HEK293 (cell line): ENCODE data around the gene GOPC.

Experiments
- AEBP2 ChIP-seq: fragments of 450-650 bp; formaldehyde crosslinking; IDR thresholded peaks from 2 replicates; pipeline ENCODE4 v1.5.1; 2016; ENCODE audit warnings: missing biosample characterization, missing genetic modification characterization, borderline replicate concordance
- CTCF ChIP-seq: fragments of 450-650 bp; formaldehyde crosslinking; IDR thresholded peaks from 2 replicates; pipeline ENCODE4 v1.5.1; 2016; ENCODE audit warnings: missing biosample characterization, missing genetic modification characterization
- KLF9 ChIP-seq: fragments of 450-650 bp; formaldehyde crosslinking; IDR thresholded peaks from 2 replicates; pipeline ENCODE4 v1.5.1; 2016; ENCODE audit warnings: missing biosample characterization, missing genetic modification characterization, low read depth
- MYNN ChIP-seq: fragments of 450-650 bp; formaldehyde crosslinking; IDR thresholded peaks from 2 replicates; pipeline ENCODE4 v1.5.1; 2016; ENCODE audit warnings: missing biosample characterization, missing genetic modification characterization, borderline replicate concordance
- RBAK ChIP-seq: fragments of 450-650 bp; formaldehyde crosslinking; IDR thresholded peaks from 2 replicates; pipeline ENCODE4 v1.5.1; 2016; ENCODE audit warnings: missing biosample characterization, missing genetic modification characterization
- ZFP3 ChIP-seq: fragments of 450-650 bp; formaldehyde crosslinking; IDR thresholded peaks from 2 replicates; pipeline ENCODE4 v1.5.1; 2016; ENCODE audit warnings: low read depth, missing biosample characterization, missing genetic modification characterization
- ZNF133 ChIP-seq: fragments of 450-650 bp; formaldehyde crosslinking; IDR thresholded peaks from 2 replicates; pipeline ENCODE4 v1.5.1; 2016; ENCODE audit warnings: missing biosample characterization, missing genetic modification characterization
- ZNF138 ChIP-seq: fragments of 450-650 bp; formaldehyde crosslinking; IDR thresholded peaks from 2 replicates; pipeline ENCODE4 v1.5.1; 2016; ENCODE audit warnings: missing biosample characterization, missing genetic modification characterization, borderline replicate concordance
- ZNF211 ChIP-seq: fragments of 450-650 bp; formaldehyde crosslinking; IDR thresholded peaks from 2 replicates; pipeline ENCODE4 v1.5.1; 2016; ENCODE audit warnings: low read depth, missing biosample characterization, missing genetic modification characterization
- ZNF398 ChIP-seq: fragments of 450-650 bp; formaldehyde crosslinking; IDR thresholded peaks from 2 replicates; pipeline ENCODE4 v1.5.1; 2017; ENCODE audit warnings: missing biosample characterization, missing genetic modification characterization
- ZNF423 ChIP-seq: fragments of 450-650 bp; formaldehyde crosslinking; IDR thresholded peaks from 2 replicates; pipeline ENCODE4 v1.5.1; 2016; ENCODE audit warnings: missing biosample characterization, missing genetic modification characterization
- ZNF544 ChIP-seq: fragments of 450-650 bp; formaldehyde crosslinking; IDR thresholded peaks from 2 replicates; pipeline ENCODE4 v1.5.0; 2017; ENCODE audit warnings: missing biosample characterization, missing genetic modification characterization
- ZNF701 ChIP-seq: fragments of 450-650 bp; formaldehyde crosslinking; IDR thresholded peaks from 2 replicates; pipeline ENCODE4 v1.5.1; 2016; ENCODE audit warnings: missing biosample characterization, missing genetic modification characterization

DNA sequence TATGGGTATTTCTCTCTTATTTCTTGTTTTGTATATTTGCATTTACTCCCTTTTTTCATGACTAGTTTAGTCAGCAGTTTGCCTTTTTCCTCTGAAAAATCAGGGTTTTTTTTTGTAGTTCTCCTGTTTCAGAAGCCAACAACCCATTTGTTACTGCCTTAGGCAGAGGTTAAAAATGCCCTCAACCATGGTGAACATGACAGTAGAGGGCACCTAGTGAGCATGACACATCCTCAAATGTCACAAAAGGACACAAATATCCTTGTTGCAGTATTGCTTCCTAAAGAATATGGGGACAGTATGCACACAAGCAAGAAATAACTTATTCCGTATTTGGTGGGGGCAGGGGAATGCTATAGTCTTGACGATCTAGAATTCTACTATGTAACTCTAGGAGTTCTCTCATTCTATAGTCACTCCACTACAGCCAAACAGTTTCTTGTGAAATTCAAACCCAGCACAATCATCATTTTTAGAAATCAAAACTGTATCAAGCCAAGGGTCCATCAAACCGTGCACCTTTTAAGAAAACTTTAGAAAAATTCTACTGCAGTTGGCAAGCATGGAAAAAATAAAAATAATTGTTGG lies 47.0 kb downstream of the GOPC start:
- TF ChIP-seq AEBP2 (tag by site-specific recombination) (no peak), ZNF544 (tag by site-specific recombination) (no peak), CTCF (tag by site-specific recombination) (no peak), KLF9 (tag by site-specific recombination) (no peak), ZNF398 (no peak), ZFP3 (tag by site-specific recombination) (no peak), ZNF133 (tag by site-specific recombination) (no peak), ZNF138 (tag by site-specific recombination) (no peak), MYNN (tag by site-specific recombination) (no peak), ZNF211 (tag by site-specific recombination) (no peak), RBAK (no peak), ZNF423 (no peak), ZNF701 (tag by site-specific recombination) (no peak)
